A549 (cell line): ENCODE results near the gene TXK. TPM values are rescaled to one million over a fixed set of nuclear protein-coding genes. Genes with fewer than 3 reads are reported as not detected.

ENCODE experiments used
- ATAC-seq, 2 experiments: fragments of 200-7000 bp in 1 of 2; fragments of >200 bp in 1 of 2; cut with Nextera tagmentation in 1 of 2; cut with Tn5 transposase in 1 of 2; 3 replicates each; pipeline versions ENCODE4 v1.8.0 to v1.9.1; 2018 to 2020; ENCODE audit warnings: mild to moderate bottlenecking in 1 of 2, moderate library complexity in 1 of 2
- CTCF ChIA-PET: fragments of 300-600 bp; sonication (Branson Sonifier 250); formaldehyde crosslinking; extraction: SDS; loops from one replicate; lab custom pipeline; 2021; ENCODE audit warnings: antibody characterized with exemption, inconsistent platforms; lab: Yijun Ruan, JAX
- POLR2A ChIA-PET: fragments of 350-600 bp; formaldehyde crosslinking; extraction: SDS; loops from one replicate; lab custom pipeline; 2021; ENCODE audit warnings: antibody characterized with exemption, inconsistent platforms; lab: Yijun Ruan, JAX
- DNase-seq, 2 experiments: peaks; one replicate each; pipeline versions ENCODE4 v3.0.0 to v3.0.0-alpha.2; 2011 to 2016; ENCODE audit warnings: low read depth in 1 of 2, low spot score in 1 of 2
- FAIRE-seq: peaks from 2 replicates; lab custom pipeline; 2011; peaks lifted over from hg19 to GRCh38; lab: Jason Lieb, UNC
- H3K27ac ChIP-seq, 2 experiments: fragments of >200 bp; sonication (Bioruptor Twin); formaldehyde crosslinking; 3 replicates each; pipeline ENCODE4 v1.5.1; 2016 to 2017
- H3K4me1 ChIP-seq: fragments of >200 bp; sonication (Bioruptor Twin); formaldehyde crosslinking; 3 replicates; pipeline ENCODE4 v1.6.1; 2016
- H3K4me2 ChIP-seq: fragments of >200 bp; sonication (Bioruptor Twin); formaldehyde crosslinking; 3 replicates; pipeline ENCODE4 v1.6.1; 2016
- H3K4me3 ChIP-seq: fragments of >200 bp; sonication (Bioruptor Twin); formaldehyde crosslinking; 3 replicates; pipeline ENCODE4 v1.5.1; 2016
- H3K9me3 ChIP-seq: fragments of >200 bp; sonication (Bioruptor Twin); formaldehyde crosslinking; 3 replicates; pipeline ENCODE4 v1.6.1; 2016
- ATOH8 ChIP-seq: fragments of 250-450 bp; sonication (Bioruptor Pico); IDR thresholded peaks from 2 replicates; pipeline ENCODE4 v1.5.0; 2020; ENCODE audit warnings: low read depth, mild to moderate bottlenecking, moderate library complexity
- CEBPB ChIP-seq, 2 experiments: fragments of >200 bp in 1 of 2; sonication (Bioruptor Twin) in 1 of 2; formaldehyde crosslinking in 1 of 2; IDR thresholded peaks; 2 replicates each; pipeline ENCODE4 v1.6.1; 2012 to 2016
- CHD2 ChIP-seq: fragments of 150-350 bp; IDR thresholded peaks from 2 replicates; pipeline ENCODE4 v1.6.1; 2014; ENCODE audit warnings: low read length; ENCODE audit not compliant: partially characterized antibody
- CTCF ChIP-seq: fragments of >200 bp; sonication (Bioruptor Twin); formaldehyde crosslinking; IDR thresholded peaks from 3 replicates; pipeline ENCODE4 v1.5.1; 2016
- EHF ChIP-seq: fragments of 250-450 bp; sonication (Bioruptor Pico); IDR thresholded peaks from 2 replicates; pipeline ENCODE4 v1.5.0; 2020; ENCODE audit warnings: mild to moderate bottlenecking
- EP300 ChIP-seq, 2 experiments: fragments of >200 bp; sonication (Bioruptor Twin); formaldehyde crosslinking; IDR thresholded peaks; 2 replicates in 1 of 2; 3 replicates in 1 of 2; pipeline ENCODE4 v1.6.1; 2016 to 2017
- FOSB ChIP-seq: fragments of 250-450 bp; sonication (Bioruptor Pico); IDR thresholded peaks from 2 replicates; pipeline ENCODE4 v1.5.0; 2020; ENCODE audit warnings: mild to moderate bottlenecking, moderate library complexity
- FOSL2 ChIP-seq, 2 experiments: fragments of 450-650 bp in 1 of 2; fragments of >200 bp in 1 of 2; sonication (Bioruptor Twin) in 1 of 2; formaldehyde crosslinking; IDR thresholded peaks; 2 replicates each; pipeline versions ENCODE4 v1.5.0 to v1.6.1; 2016 to 2020; ENCODE audit warnings: mild to moderate bottlenecking in 1 of 2, moderate library complexity in 1 of 2
- HOXB13 ChIP-seq: fragments of 250-450 bp; sonication (Bioruptor Pico); IDR thresholded peaks from 2 replicates; pipeline ENCODE4 v1.5.0; 2020; ENCODE audit warnings: low read depth, mild to moderate bottlenecking, moderate library complexity
- HOXB5 ChIP-seq: fragments of 250-450 bp; sonication (Bioruptor Pico); IDR thresholded peaks from 2 replicates; pipeline ENCODE4 v1.5.0; 2020; ENCODE audit warnings: mild to moderate bottlenecking, moderate library complexity
- MAZ ChIP-seq: fragments of 150-350 bp; IDR thresholded peaks from 2 replicates; pipeline ENCODE4 v1.6.1; 2014; ENCODE audit warnings: antibody characterized with exemption, low read depth, low read length, borderline replicate concordance
- MYC ChIP-seq: IDR thresholded peaks from 2 replicates; pipeline ENCODE4 v1.6.1; 2012; ENCODE audit warnings: mild to moderate bottlenecking, inconsistent platforms, low read length, improper control_type of control experiment, borderline replicate concordance
- NFE2L2 ChIP-seq: fragments of 150-350 bp; conservative IDR thresholded peaks from 2 replicates; pipeline ENCODE4 v1.6.1; 2014; ENCODE audit warnings: low read length
- NPAS2 ChIP-seq: fragments of 250-450 bp; sonication (Bioruptor Pico); IDR thresholded peaks from 2 replicates; pipeline ENCODE4 v1.8.0; 2022; ENCODE audit warnings: mild to moderate bottlenecking, moderate library complexity, borderline replicate concordance
- NR3C1 ChIP-seq: fragments of >200 bp; sonication (Bioruptor Twin); formaldehyde crosslinking; IDR thresholded peaks from 3 replicates; pipeline ENCODE4 v1.6.1; 2017
- POLR2AphosphoS2 ChIP-seq: conservative IDR thresholded peaks from 2 replicates; pipeline ENCODE4 v1.6.1; 2012; ENCODE audit warnings: low read length, improper control_type of control experiment, inconsistent platforms
- RNF2 ChIP-seq: fragments of 200-600 bp; sonication (generic); IDR thresholded peaks from 2 replicates; pipeline ENCODE4 v1.6.1; 2016; ENCODE audit warnings: low read depth, mild to moderate bottlenecking, antibody characterized with exemption, moderate library complexity, borderline replicate concordance
- TFCP2L1 ChIP-seq: fragments of 250-450 bp; sonication (Bioruptor Pico); IDR thresholded peaks from 2 replicates; pipeline ENCODE4 v1.5.0; 2021; ENCODE audit warnings: mild to moderate bottlenecking
- ZC3H11A ChIP-seq: fragments of 450-650 bp; IDR thresholded peaks from 2 replicates; pipeline ENCODE4 v1.6.1; 2014; ENCODE audit warnings: antibody characterized with exemption, mild to moderate bottlenecking
- ZNF302 ChIP-seq: fragments of 250-450 bp; sonication (Bioruptor Pico); IDR thresholded peaks from 2 replicates; pipeline ENCODE4 v1.9.0; 2021; ENCODE audit warnings: inconsistent platforms, mild to moderate bottlenecking, moderate library complexity
- ZSCAN20 ChIP-seq: fragments of 250-450 bp; sonication (Bioruptor Pico); IDR thresholded peaks from 2 replicates; pipeline ENCODE4 v1.8.0; 2022; ENCODE audit warnings: mild to moderate bottlenecking, moderate library complexity
- WGBS: methylation state at CpG from one replicate; pipeline ENCODE4 v1.1.6; 2017; ENCODE audit errors: missing lambda C conversion rate; 5-methylcytosine and 5-hydroxymethylcytosine counted together
- polyA plus RNA-seq, 4 experiments: library from polyadenylated mRNA; depleted of rRNA in 3 of 4; stranded (reverse); fragments of >200 nt; fragmentation: RNase III in 1 of 4; extraction: RNeasy Plus Mini Kit Qiagen cat#74134 plus additional on column Dnase treatment in 1 of 4; gene quantifications; 2 replicates in 3 of 4; 3 replicates in 1 of 4; pipeline ENCODE4 v1.2.3, GENCODE V29; 2011 to 2017
- TF ChIP-seq, protein P1 (sequence below): IDR thresholded peaks from 2 replicates; pipeline ENCODE4 v1.6.1; 2012
- TF ChIP-seq, protein P2 (sequence below): fragments of >200 bp; sonication (Bioruptor Twin); formaldehyde crosslinking; IDR thresholded peaks from 2 replicates; pipeline ENCODE4 v1.6.1; 2016
- TF ChIP-seq, protein P3 (sequence below): fragments of 250-450 bp; sonication (Bioruptor Pico); IDR thresholded peaks from 2 replicates; pipeline ENCODE4 v1.5.0; 2021; ENCODE audit warnings: mild to moderate bottlenecking, moderate library complexity, borderline replicate concordance

TXK gene
- polyA plus RNA-seq, 2 of the 4 experiments (the other 2 are of a cell fraction): 0.06 to 0.14 TPM

DNA sequence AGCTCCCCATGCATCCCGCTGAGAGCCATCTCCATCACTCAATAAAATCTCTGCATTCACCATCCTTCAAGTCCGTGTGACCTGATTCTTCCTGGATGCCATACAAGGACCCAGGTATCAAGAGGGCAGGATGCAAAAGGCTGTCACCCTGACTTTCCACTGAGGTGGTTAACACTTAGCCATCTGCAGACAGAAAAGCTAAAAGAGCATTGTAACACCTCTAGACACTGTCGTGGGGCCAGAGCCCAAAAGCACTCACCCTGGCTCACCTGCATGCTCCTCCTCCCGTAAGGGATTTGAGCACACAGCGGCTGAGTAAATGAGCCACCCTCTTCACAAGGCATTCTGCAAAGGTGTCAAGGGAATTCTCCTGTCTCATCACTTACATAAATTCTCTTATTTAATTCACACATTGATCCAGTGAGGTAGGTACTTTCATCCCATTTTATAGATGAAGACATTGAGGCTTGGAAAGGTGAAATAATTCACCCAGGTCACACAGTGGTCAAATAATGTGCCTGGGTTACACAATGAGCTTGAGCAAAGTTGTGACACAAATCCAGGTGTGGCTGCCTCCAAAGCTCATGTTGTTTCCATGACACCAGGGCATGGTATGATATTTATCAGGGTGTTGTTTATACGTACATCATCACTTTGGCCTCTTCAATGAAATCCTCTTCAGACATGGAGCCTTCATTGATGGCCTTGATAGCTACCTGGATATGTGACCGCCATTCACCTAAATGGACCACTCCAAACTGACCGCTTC is 48.0 kb downstream of the TXK start:
- no peak for ATAC-seq
- CTCF ChIA-PET: interaction anchor here (0.6 to 3.2 kb wide), 6 partner anchors 41 to 713 kb away, joined by 3 to 19 read pairs (median 4); no protein-coding TSS in a partner anchor

DNA sequence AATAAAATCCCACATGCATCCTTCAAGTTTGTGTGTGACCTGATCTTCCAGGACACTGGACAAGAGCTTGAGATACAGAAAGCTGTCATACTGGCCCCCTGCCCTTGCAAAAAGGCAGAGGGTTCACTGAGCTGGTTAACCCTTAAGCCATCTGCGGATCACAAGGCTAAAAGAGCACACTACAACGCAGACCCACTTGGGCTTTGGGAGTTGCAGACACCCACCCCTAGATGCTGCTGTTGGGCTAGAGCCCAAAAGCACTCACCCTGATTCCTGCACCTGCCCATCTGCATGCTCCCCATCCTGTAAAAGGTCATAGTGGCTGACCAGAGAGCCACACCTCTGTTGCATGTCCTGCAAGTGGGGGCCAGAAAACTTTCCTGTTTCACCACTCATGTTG is 51.1 kb downstream of the TXK start:
- ChIA-PET CTCF (interaction anchor here (0.9 to 1.1 kb wide), 2 partner anchors 48 to 79 kb away, joined by 3 to 4 read pairs; no protein-coding TSS in a partner anchor), POLR2A (no interaction called here)
- Histone ChIP-seq H3K4me3 (no peak overlapping the region), H3K4me1 (peaks cover 23% of the 10 kb centered on the region), H3K4me2 (no peak overlapping the region), H3K27ac (no peak overlapping the region), H3K9me3 (no peaks in the 10 kb centered on the region)
- TF ChIP-seq EHF (CRISPR knock-in tag): no peak
- TF ChIP-seq ZNF302 (CRISPR knock-in tag): no peak
- TF ChIP-seq CTCF: no peak
- TF ChIP-seq FOSL2 (IDR thresholded peaks at IDR 0.05): no peak
- TF ChIP-seq FOSL2 (CRISPR knock-in tag; IDR thresholded peaks at IDR 0.05): no peak
- TF ChIP-seq, protein P1, sequence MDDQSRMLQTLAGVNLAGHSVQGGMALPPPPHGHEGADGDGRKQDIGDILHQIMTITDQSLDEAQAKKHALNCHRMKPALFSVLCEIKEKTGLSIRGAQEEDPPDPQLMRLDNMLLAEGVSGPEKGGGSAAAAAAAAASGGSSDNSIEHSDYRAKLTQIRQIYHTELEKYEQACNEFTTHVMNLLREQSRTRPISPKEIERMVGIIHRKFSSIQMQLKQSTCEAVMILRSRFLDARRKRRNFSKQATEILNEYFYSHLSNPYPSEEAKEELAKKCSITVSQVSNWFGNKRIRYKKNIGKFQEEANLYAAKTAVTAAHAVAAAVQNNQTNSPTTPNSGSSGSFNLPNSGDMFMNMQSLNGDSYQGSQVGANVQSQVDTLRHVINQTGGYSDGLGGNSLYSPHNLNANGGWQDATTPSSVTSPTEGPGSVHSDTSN: no peak
- no peak for TF ChIP-seq MAZ
- TF ChIP-seq ZC3H11A: no peak
- no peak for TF ChIP-seq RNF2
- no peak for TF ChIP-seq MYC
- TF ChIP-seq NPAS2: no peak
- no peak for TF ChIP-seq POLR2AphosphoS2
- no peak for FAIRE-seq
- WGBS: 67% methylated on average over 1 of the region's 2 CpGs
- DNase-seq: no peak
- no peak for ATAC-seq

More for the DNA sequence above, 48.0 kb downstream of the TXK start:
- Histone ChIP-seq H3K4me3 (no peak overlapping the region), H3K9me3 (no peaks in the 10 kb centered on the region), H3K4me1 (peaks cover 6% of the 10 kb centered on the region; the same call in 1 of the 3 replicates), H3K27ac (no peak overlapping the region), H3K4me2 (no peak overlapping the region)
- peak in 1 of 2 experiments; percentile 11 for DNase-seq
- POLR2A ChIA-PET: no interaction called here
- no peak for TF ChIP-seq NFE2L2
- no peak for TF ChIP-seq TFCP2L1 (CRISPR knock-in tag)
- TF ChIP-seq EP300 (IDR thresholded peaks at IDR 0.05): no peak
- no peak for TF ChIP-seq HOXB5 (CRISPR knock-in tag)
- TF ChIP-seq, protein P2, sequence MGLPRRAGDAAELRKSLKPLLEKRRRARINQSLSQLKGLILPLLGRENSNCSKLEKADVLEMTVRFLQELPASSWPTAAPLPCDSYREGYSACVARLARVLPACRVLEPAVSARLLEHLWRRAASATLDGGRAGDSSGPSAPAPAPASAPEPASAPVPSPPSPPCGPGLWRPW: no peak
- TF ChIP-seq CHD2: no peak
- no peak for TF ChIP-seq ATOH8 (CRISPR knock-in tag)
- no peak for TF ChIP-seq FOSB (CRISPR knock-in tag)
- no peak for TF ChIP-seq CEBPB (IDR thresholded peaks at IDR 0.05)
- TF ChIP-seq NR3C1: no peak
- TF ChIP-seq RNF2: no peak
- no peak for TF ChIP-seq ZSCAN20 (CRISPR knock-in tag)
- TF ChIP-seq HOXB13: no peak
- TF ChIP-seq, protein P3, sequence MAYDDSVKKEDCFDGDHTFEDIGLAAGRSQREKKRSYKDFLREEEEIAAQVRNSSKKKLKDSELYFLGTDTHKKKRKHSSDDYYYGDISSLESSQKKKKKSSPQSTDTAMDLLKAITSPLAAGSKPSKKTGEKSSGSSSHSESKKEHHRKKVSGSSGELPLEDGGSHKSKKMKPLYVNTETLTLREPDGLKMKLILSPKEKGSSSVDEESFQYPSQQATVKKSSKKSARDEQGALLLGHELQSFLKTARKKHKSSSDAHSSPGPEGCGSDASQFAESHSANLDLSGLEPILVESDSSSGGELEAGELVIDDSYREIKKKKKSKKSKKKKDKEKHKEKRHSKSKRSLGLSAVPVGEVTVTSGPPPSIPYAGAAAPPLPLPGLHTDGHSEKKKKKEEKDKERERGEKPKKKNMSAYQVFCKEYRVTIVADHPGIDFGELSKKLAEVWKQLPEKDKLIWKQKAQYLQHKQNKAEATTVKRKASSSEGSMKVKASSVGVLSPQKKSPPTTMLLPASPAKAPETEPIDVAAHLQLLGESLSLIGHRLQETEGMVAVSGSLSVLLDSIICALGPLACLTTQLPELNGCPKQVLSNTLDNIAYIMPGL (CRISPR knock-in tag): no peak
- FAIRE-seq: no peak
- WGBS: 46% methylated on average over 8 of the region's 8 CpGs
